WERI-Rb-1 (cell line): ENCODE measurements around the gene MMD2.

Source experiments
- DNase-seq: peaks from one replicate; pipeline ENCODE4 v3.0.0-alpha.2; 2020
- H3K27ac ChIP-seq: fragments of 250-450 bp; sonication (Bioruptor Pico); 2 replicates; pipeline ENCODE4 v1.5.1; 2020; ENCODE audit warnings: mild to moderate bottlenecking, moderate library complexity
- H3K27me3 ChIP-seq: fragments of 250-450 bp; sonication (Bioruptor Pico); 2 replicates; pipeline ENCODE4 v1.5.1; 2021; ENCODE audit warnings: mild to moderate bottlenecking, low read depth, moderate library complexity; ENCODE audit not compliant: insufficient read depth, severe bottlenecking
- H3K36me3 ChIP-seq: fragments of 250-450 bp; sonication (Bioruptor Pico); 2 replicates; pipeline ENCODE4 v1.5.1; 2020; ENCODE audit warnings: mild to moderate bottlenecking, moderate library complexity
- H3K4me3 ChIP-seq: 2 replicates; pipeline ENCODE4 v1.5.1; 2011; ENCODE audit warnings: low read depth, mild to moderate bottlenecking, control low read depth, low read length
- H3K9me3 ChIP-seq: fragments of 250-450 bp; sonication (Bioruptor Pico); 2 replicates; pipeline ENCODE4 v1.5.1; 2021; ENCODE audit warnings: mild to moderate bottlenecking, moderate library complexity; ENCODE audit not compliant: severe bottlenecking
- CTCF ChIP-seq: IDR thresholded peaks from 2 replicates; pipeline ENCODE4 v1.5.1; 2011; ENCODE audit warnings: low read depth, mild to moderate bottlenecking, control low read depth, inconsistent platforms, low read length

Gene MMD2

GRCh38 chr7:4945949-4946348, 13.0 kb downstream of the MMD2 start:
- no peak for TF ChIP-seq CTCF
- no peaks in the 10 kb centered on the region for H3K27me3 ChIP-seq
- no peak overlapping the region for H3K4me3 ChIP-seq
- no peaks in the 10 kb centered on the region for H3K9me3 ChIP-seq
- DNase-seq, result no peak
- no peak overlapping the region for H3K27ac ChIP-seq
- peaks cover 7% of the 10 kb centered on the region; the same call in 1 of the 2 replicates for H3K36me3 ChIP-seq

GRCh38 chr7:4944939-4945338, 14.0 kb downstream of the MMD2 start:
- H3K27me3 ChIP-seq, result no peaks in the 10 kb centered on the region
- H3K9me3 ChIP-seq, result no peaks in the 10 kb centered on the region
- peaks cover 11% of the 10 kb centered on the region for H3K36me3 ChIP-seq
- H3K27ac ChIP-seq, result no peak overlapping the region
- DNase-seq, result no peak
- TF ChIP-seq CTCF, result no peak
- no peak overlapping the region for H3K4me3 ChIP-seq

- Histone ChIP-seq H3K4me3 (no peak overlapping the region), H3K27ac (no peak overlapping the region), H3K27me3 (no peaks in the 10 kb centered on the region), H3K9me3 (no peaks in the 10 kb centered on the region), H3K36me3 (peaks cover 9% of the 10 kb centered on the region)
- no peak for TF ChIP-seq CTCF
- no peak for DNase-seq
These were observed 15.7 kb downstream of the MMD2 start for GRCh38 chr7:4943297-4943696.

- no peak for DNase-seq
- TF ChIP-seq CTCF, result no peak
These were observed 18.8 kb downstream of the MMD2 start for GRCh38 chr7:4939971-4940728.

GRCh38 chr7:4937411-4937810, 21.6 kb downstream of the MMD2 start:
- no peak overlapping the region for H3K27ac ChIP-seq
- peaks cover 15% of the 10 kb centered on the region for H3K36me3 ChIP-seq
- TF ChIP-seq CTCF, result no peak
- H3K4me3 ChIP-seq, result no peak overlapping the region
- H3K9me3 ChIP-seq, result no peaks in the 10 kb centered on the region
- H3K27me3 ChIP-seq, result no peaks in the 10 kb centered on the region
- DNase-seq, result no peak

More at GRCh38 chr7:4939971-4940728, 18.8 kb downstream of the MMD2 start:
- Histone ChIP-seq H3K27me3 (no peaks in the 10 kb centered on the region), H3K4me3 (no peak overlapping the region), H3K36me3 (peaks cover 9% of the 10 kb centered on the region; the same call in 1 of the 2 replicates), H3K27ac (no peak overlapping the region), H3K9me3 (no peaks in the 10 kb centered on the region)
